HepG2 (cell line): ENCODE results near the gene CBX2. TPM values are rescaled to one million over a fixed set of nuclear protein-coding genes. Genes with fewer than 3 reads are reported as not detected.

Experiments
- BCL6 ChIP-seq: IDR thresholded peaks from 2 replicates; pipeline ENCODE4 v1.6.1; 2016; ENCODE audit warnings: missing genetic modification reagents, missing compliant biosample characterization
- BRCA1 ChIP-seq: sonication (generic); formaldehyde crosslinking; IDR thresholded peaks from 2 replicates; pipeline ENCODE4 v1.4.0; 2020; ENCODE audit warnings: missing genetic modification reagents
- ELF3 ChIP-seq: IDR thresholded peaks from 2 replicates; pipeline ENCODE4 v1.6.1; 2016; ENCODE audit warnings: missing genetic modification reagents, missing compliant biosample characterization
- FOXO4 ChIP-seq: sonication (generic); formaldehyde crosslinking; conservative IDR thresholded peaks from 2 replicates; pipeline ENCODE4 v1.8.1; 2023; ENCODE audit warnings: missing genetic modification reagents
- GRHL1 ChIP-seq: sonication (generic); formaldehyde crosslinking; conservative IDR thresholded peaks from 2 replicates; pipeline ENCODE4 v1.8.0; 2022; ENCODE audit warnings: missing genetic modification reagents
- NFAT5 ChIP-seq: sonication (generic); formaldehyde crosslinking; IDR thresholded peaks from 2 replicates; pipeline ENCODE4 v1.4.0; 2020; ENCODE audit warnings: missing genetic modification reagents
- PAXIP1 ChIP-seq: sonication (generic); formaldehyde crosslinking; conservative IDR thresholded peaks from 2 replicates; pipeline ENCODE4 v1.4.0; 2020; ENCODE audit warnings: mild to moderate bottlenecking, missing genetic modification reagents, moderate library complexity
- THAP9 ChIP-seq: sonication (generic); formaldehyde crosslinking; IDR thresholded peaks from 2 replicates; pipeline ENCODE4; 2020; ENCODE audit warnings: missing genetic modification reagents, mild to moderate bottlenecking, borderline replicate concordance
- ZFP36L2 ChIP-seq: sonication (generic); formaldehyde crosslinking; IDR thresholded peaks from 2 replicates; pipeline ENCODE4 v1.4.0; 2020; ENCODE audit warnings: missing genetic modification reagents
- ZNF484 ChIP-seq: sonication (generic); formaldehyde crosslinking; IDR thresholded peaks from 2 replicates; pipeline ENCODE4 v1.5.1; 2020; ENCODE audit warnings: mild to moderate bottlenecking, low read depth, missing genetic modification reagents, borderline replicate concordance
- ZNF530 ChIP-seq: sonication (generic); formaldehyde crosslinking; IDR thresholded peaks from 2 replicates; pipeline ENCODE4 v1.5.0; 2020; ENCODE audit warnings: low read depth, mild to moderate bottlenecking, missing genetic modification reagents
- ZNF672 ChIP-seq: sonication (generic); formaldehyde crosslinking; IDR thresholded peaks from 2 replicates; pipeline ENCODE4 v1.8.1; 2022; ENCODE audit warnings: missing genetic modification reagents
- polyA plus RNA-seq, 8 experiments: library from polyadenylated mRNA; depleted of rRNA in 3 of 8; stranded (reverse) in 7 of 8; unstranded in 1 of 8; fragments of >200 nt; fragmentation: Illumina TruSeq in 4 of 8; extraction: Trizol in 4 of 8; gene quantifications; 2 replicates each; pipeline versions ENCODE4 v1.2.1 to v1.2.3, GENCODE V29; 2011 to 2016; ENCODE audit warnings: low read depth in 4 of 8, missing spikeins in 1 of 8, mixed read lengths in 1 of 8; ENCODE audit not compliant: insufficient read depth in 1 of 8
- total RNA-seq, 5 experiments: library from RNA; depleted of rRNA; stranded (reverse); fragments of >200 nt; fragmentation: Illumina TruSeq; extraction: Trizol; gene quantifications; 2 replicates each; pipeline ENCODE4 v1.2.3, GENCODE V29; 2016; ENCODE audit warnings: low read depth in 1 of 5

Gene CBX2
- total and polyA plus RNA-seq, 2 of the 13 experiments (the other 11 are each of a cell fraction or from before 2014, with no cell fraction given), result 14.5 to 31.1 TPM

- TF ChIP-seq PAXIP1 (CRISPR knock-in tag) (peak; percentile 74), ZNF530 (no peak), THAP9 (CRISPR knock-in tag) (peak; percentile 74; the same call in 1 of the 2 replicates), ZNF484 (no peak), GRHL1 (CRISPR knock-in tag) (no peak), ZNF672 (CRISPR knock-in tag) (no peak), BRCA1 (CRISPR knock-in tag) (peak; percentile 69; the same call in 1 of the 2 replicates), NFAT5 (CRISPR knock-in tag) (peak; percentile 56; the same call in 1 of the 2 replicates), BCL6 (CRISPR knock-in tag) (peak; percentile 66; the same call in 1 of the 2 replicates), ELF3 (CRISPR knock-in tag) (peak; percentile 70; the same call in 1 of the 2 replicates), FOXO4 (CRISPR knock-in tag) (no peak), ZFP36L2 (CRISPR knock-in tag) (no peak)
Measured at GRCh38 chr17:79741751-79742588, 36.0 kb upstream of the CBX2 start (continued).
